Measurements from ENCODE around the gene SPRR2A.

DNA sequence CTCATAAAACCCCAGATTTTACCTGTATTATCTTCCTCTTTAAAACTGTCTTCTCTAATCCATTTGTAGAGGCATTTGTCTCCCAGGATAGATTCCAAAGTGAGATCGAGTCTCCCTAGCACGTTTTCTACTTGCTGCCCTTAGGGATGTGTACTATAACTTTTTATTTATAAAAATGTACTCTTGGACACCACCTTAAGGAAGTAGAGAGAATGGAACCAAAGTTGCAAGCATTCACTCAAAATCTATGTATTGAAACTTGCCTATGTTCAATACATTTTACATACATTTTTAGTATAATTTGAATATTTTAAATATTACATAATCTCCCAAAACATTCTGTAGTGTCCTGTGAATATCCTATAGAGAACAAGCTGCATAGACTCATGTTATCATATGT, 842 bp upstream of the SPRR2A start:
- TF ChIP-seq CTCF (IDR thresholded peaks at IDR 0.05) (no peak), EP300 (IDR thresholded peaks at IDR 0.05) (no peak)

Data from sigmoid colon (tissue), 4 donors.